Nephron progenitor cell (in vitro differentiated cells): ENCODE measurements around the gene PARD3.
A peak's percentile ranks its signal among the peaks of the same experiment; 100 is the strongest.

Experiments used
- DNase-seq: peaks from one replicate; pipeline ENCODE4 v3.0.0; 2021
- H3K27ac Mint-ChIP-seq: 2 replicates; pipeline ENCODE4 v1.8.0; 2021; ENCODE audit warnings: mild to moderate bottlenecking, moderate library complexity, mixed read lengths
- H3K27me3 Mint-ChIP-seq: 2 replicates; pipeline ENCODE4 v1.8.0; 2021; ENCODE audit warnings: mild to moderate bottlenecking, low read depth, mixed read lengths; ENCODE audit not compliant: poor library complexity
- H3K36me3 Mint-ChIP-seq: 2 replicates; pipeline ENCODE4 v1.8.0; 2021; ENCODE audit warnings: low read depth, mixed read lengths
- H3K4me1 Mint-ChIP-seq: 2 replicates; pipeline ENCODE4 v1.8.0; 2021; ENCODE audit warnings: mixed read lengths
- H3K4me3 Mint-ChIP-seq: 2 replicates; pipeline ENCODE4 v1.8.0; 2021; ENCODE audit warnings: mild to moderate bottlenecking, moderate library complexity, mixed read lengths
- H3K9me3 Mint-ChIP-seq: 2 replicates; pipeline ENCODE4 v1.8.0; 2021; ENCODE audit warnings: mild to moderate bottlenecking, moderate library complexity, mixed read lengths
- CTCF ChIP-seq: fragments of 200-600 bp; sonication (generic); IDR thresholded peaks from 2 replicates; pipeline ENCODE4 v1.5.0; 2021; ENCODE audit warnings: antibody characterized with exemption

Gene PARD3

GRCh38 chr10:34553747-34554146 is 261.3 kb downstream of the PARD3 start:
- Mint-ChIP-seq H3K27ac (no peak overlapping the region), H3K27me3 (no peaks in the 10 kb centered on the region), H3K4me1 (peaks cover 8% of the 10 kb centered on the region), H3K4me3 (no peak overlapping the region), H3K36me3 (peaks cover 7% of the 10 kb centered on the region), H3K9me3 (peaks cover 8% of the 10 kb centered on the region)
- DNase-seq: no peak
- no peak for TF ChIP-seq CTCF

GRCh38 chr10:34551295-34551694 is 263.8 kb downstream of the PARD3 start:
- H3K27ac Mint-ChIP-seq: peak overlapping the region; percentile 23
- no peak overlapping the region for H3K4me3 Mint-ChIP-seq
- no peaks in the 10 kb centered on the region for H3K27me3 Mint-ChIP-seq
- peaks cover 8% of the 10 kb centered on the region for H3K4me1 Mint-ChIP-seq
- no peaks in the 10 kb centered on the region for H3K36me3 Mint-ChIP-seq
- DNase-seq: no peak
- no peak for TF ChIP-seq CTCF
- no peaks in the 10 kb centered on the region for H3K9me3 Mint-ChIP-seq

- TF ChIP-seq CTCF: no peak
- H3K4me1 Mint-ChIP-seq: peaks cover 8% of the 10 kb centered on the region
- no peaks in the 10 kb centered on the region for H3K9me3 Mint-ChIP-seq
- H3K27ac Mint-ChIP-seq: no peak overlapping the region
- H3K27me3 Mint-ChIP-seq: no peaks in the 10 kb centered on the region
- no peak for DNase-seq
- no peaks in the 10 kb centered on the region for H3K36me3 Mint-ChIP-seq
- H3K4me3 Mint-ChIP-seq: no peak overlapping the region
Measured at GRCh38 chr10:34549953-34550352, 265.1 kb downstream of the PARD3 start.

GRCh38 chr10:34549001-34549400 is 266.1 kb downstream of the PARD3 start:
- no peaks in the 10 kb centered on the region for H3K9me3 Mint-ChIP-seq
- DNase-seq: no peak
- H3K27me3 Mint-ChIP-seq: no peaks in the 10 kb centered on the region
- H3K4me1 Mint-ChIP-seq: peaks cover 8% of the 10 kb centered on the region
- no peak for TF ChIP-seq CTCF
- no peak overlapping the region for H3K4me3 Mint-ChIP-seq
- H3K27ac Mint-ChIP-seq: no peak overlapping the region
- no peaks in the 10 kb centered on the region for H3K36me3 Mint-ChIP-seq

GRCh38 chr10:34548466-34548865 is 266.6 kb downstream of the PARD3 start:
- no peak for TF ChIP-seq CTCF
- Mint-ChIP-seq H3K4me1 (peaks cover 8% of the 10 kb centered on the region), H3K36me3 (no peaks in the 10 kb centered on the region), H3K9me3 (no peaks in the 10 kb centered on the region), H3K27me3 (no peaks in the 10 kb centered on the region), H3K4me3 (no peak overlapping the region), H3K27ac (no peak overlapping the region)
- no peak for DNase-seq

- Mint-ChIP-seq H3K27me3 (no peaks in the 10 kb centered on the region), H3K4me3 (no peak overlapping the region), H3K27ac (no peak overlapping the region)
Measured at GRCh38 chr10:34547695-34548094, 267.4 kb downstream of the PARD3 start.

More at GRCh38 chr10:34547695-34548094, 267.4 kb downstream of the PARD3 start:
- Mint-ChIP-seq H3K9me3 (no peaks in the 10 kb centered on the region), H3K36me3 (no peaks in the 10 kb centered on the region), H3K4me1 (peaks cover 8% of the 10 kb centered on the region)
- no peak for TF ChIP-seq CTCF
- DNase-seq: no peak
